Measurements from ENCODE around the gene TSHZ2. TPM values are rescaled to one million over a fixed set of nuclear protein-coding genes. Genes with fewer than 3 reads are reported as not detected.

The TSHZ2 gene
- total and polyA plus RNA-seq, 2 donors (not counting 3 experiments of a cell fraction or from before 2014, with no cell fraction given) = not detected

DNA sequence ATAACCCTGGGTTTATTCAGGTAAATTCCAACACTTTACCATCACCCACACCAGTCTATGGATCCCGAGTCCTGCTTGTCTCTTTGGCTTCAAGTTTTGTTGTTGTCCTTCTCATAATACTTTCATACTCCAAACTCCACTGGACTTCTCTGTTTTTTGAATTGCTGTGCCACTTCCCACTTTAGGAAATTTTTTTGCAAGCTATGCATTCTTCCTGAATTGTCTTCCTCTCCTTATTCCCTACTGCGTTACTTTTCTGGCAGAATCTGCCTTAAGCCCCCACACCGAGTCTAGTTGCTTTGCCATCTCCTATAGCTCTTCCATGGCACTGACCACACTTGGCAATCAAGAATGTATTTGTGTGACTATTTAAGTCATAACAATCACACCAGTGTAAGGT lies 96.1 kb downstream of the TSHZ2 start:
- no peaks in the 10 kb centered on the region for H3K79me2 ChIP-seq (ENCODE audit: control insufficient read depth, insufficient read depth, low read length)
- dilution Hi-C loops (cut with MboI; ENCODE audit: extremely low pct_ligation_motif_present, low sequenced_read_pairs) = no loop called here
- intact Hi-C loops (cut with micrococcal nuclease) = no loop called here
- H3K36me3 ChIP-seq (ENCODE audit: control insufficient read depth in 2 of 2, extremely low read depth in 1 of 2, insufficient read depth in 2 of 2, low read length in 2 of 2) = no peaks in the 10 kb centered on the region
- ChIA-PET POLR2A (no interaction called here), CTCF (no interaction called here)
- no peak overlapping the region for H2AFZ ChIP-seq (ENCODE audit: low read depth, low read length)
- no peak overlapping the region for H3K27ac ChIP-seq (ENCODE audit: insufficient read depth, low read depth, low read length)
- H3K4me1 ChIP-seq (ENCODE audit: control insufficient read depth, extremely low read depth, insufficient read depth, low read length) = peaks cover 8% of the 10 kb centered on the region
- H4K20me1 ChIP-seq (replicated peaks; ENCODE audit: control insufficient read depth, extremely low read depth, insufficient read depth, low read length) = no peaks in the 10 kb centered on the region
- H3K9ac ChIP-seq (replicated peaks; ENCODE audit: extremely low read depth, insufficient read depth, low read length) = no peak overlapping the region
- no TSS peak for BruUV-seq (replicated peaks)
- no peaks in the 10 kb centered on the region for H3K27me3 ChIP-seq (ENCODE audit: control insufficient read depth in 2 of 2, insufficient read depth in 2 of 2, low read length in 2 of 2)
- no peak overlapping the region for H3K4me3 ChIP-seq (replicated peaks in 1 of 3; ENCODE audit: insufficient read depth in 1 of 3, low read depth in 1 of 3, low read length in 3 of 3)
- no peaks in the 10 kb centered on the region for H3K9me3 ChIP-seq (replicated peaks; ENCODE audit: control insufficient read depth, insufficient read depth, low read length)
- FAIRE-seq (no peak), DNase-seq (ENCODE audit: low read depth, low spot score) (no peak)
- no peaks in the 10 kb centered on the region for H3K9me1 ChIP-seq (replicated peaks; ENCODE audit: control insufficient read depth, extremely low read depth, insufficient read depth, low read length)
- TF ChIP-seq EZH2 (IDR thresholded peaks at IDR 0.05; ENCODE audit: borderline replicate concordance, low read depth, low read length, severe bottlenecking) (no peak), POLR2AphosphoS5 (IDR thresholded peaks at IDR 0.05; ENCODE audit: insufficient read depth, low read depth, low read length) (no peak), GATA2 (IDR thresholded peaks at IDR 0.05; ENCODE audit: insufficient read depth, insufficient read length, low read depth, low read length) (no peak), MAX (IDR thresholded peaks at IDR 0.05; ENCODE audit: insufficient read depth, insufficient read length) (no peak), FOS (IDR thresholded peaks at IDR 0.05; ENCODE audit: borderline replicate concordance, insufficient read depth, low read length) (no peak), POLR2A (IDR thresholded peaks at IDR 0.05; ENCODE audit: low read depth, low read length) (no peak), CTCF (IDR thresholded peaks at IDR 0.05; ENCODE audit: extremely low read depth in 1 of 2, insufficient read depth in 1 of 2, low read depth in 1 of 2, low read length in 2 of 2) (no peak)
- H3K4me2 ChIP-seq (ENCODE audit: insufficient read depth, low read length) = no peak overlapping the region
